Astrocyte of the spinal cord (primary cell): Measurements from ENCODE around the gene TMPRSS9.
A peak's percentile ranks its signal among the peaks of the same experiment; 100 is the strongest.
"Not testable (repeated sequence)": the region's sequence is repeated elsewhere in the genome, so short reads cannot be mapped to it uniquely, and the experiment has no call there.

Experiments
- DNase-seq: peaks from one replicate; pipeline ENCODE4 v3.0.0; 2011; ENCODE audit warnings: low read depth, low spot score
- H3K4me3 ChIP-seq: 2 replicates; pipeline ENCODE4 v1.5.1; 2011; ENCODE audit warnings: low read depth, mild to moderate bottlenecking, low read length, moderate library complexity
- in situ Hi-C: cut with HindIII; loops from 2 replicates; pipeline ENCODE4 v1.10.0; 2017; ENCODE audit warnings: low sequenced_read_pairs
- TF ChIP-seq, protein P1 (sequence below): IDR thresholded peaks from 2 replicates; pipeline ENCODE4 v1.5.1; 2012; ENCODE audit warnings: low read depth, mild to moderate bottlenecking, low read length, inconsistent platforms

TMPRSS9 gene

DNA sequence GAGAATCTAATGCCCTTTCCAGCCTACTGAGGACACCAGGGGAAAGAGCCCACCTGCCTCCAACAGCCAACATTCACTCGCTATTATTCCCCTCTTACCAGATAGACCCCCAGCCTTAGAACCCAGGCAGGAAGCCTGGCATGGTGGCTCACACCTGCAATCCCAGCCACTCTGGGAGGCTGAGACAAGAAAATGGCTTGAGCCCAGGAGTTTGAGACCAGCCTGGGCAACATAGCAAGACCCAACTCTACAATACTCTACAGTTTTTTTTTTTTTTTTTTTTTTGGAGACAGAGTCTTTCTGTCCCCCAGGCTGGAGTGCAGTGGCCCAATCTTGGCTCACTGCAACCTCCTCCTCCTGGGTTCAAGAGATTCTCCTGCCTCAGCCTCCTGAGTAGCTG lies 100.2 kb downstream of the TMPRSS9 start:
- in situ Hi-C loops, result no loop called here
- DNase-seq, result no peak
- TF ChIP-seq, protein P1, sequence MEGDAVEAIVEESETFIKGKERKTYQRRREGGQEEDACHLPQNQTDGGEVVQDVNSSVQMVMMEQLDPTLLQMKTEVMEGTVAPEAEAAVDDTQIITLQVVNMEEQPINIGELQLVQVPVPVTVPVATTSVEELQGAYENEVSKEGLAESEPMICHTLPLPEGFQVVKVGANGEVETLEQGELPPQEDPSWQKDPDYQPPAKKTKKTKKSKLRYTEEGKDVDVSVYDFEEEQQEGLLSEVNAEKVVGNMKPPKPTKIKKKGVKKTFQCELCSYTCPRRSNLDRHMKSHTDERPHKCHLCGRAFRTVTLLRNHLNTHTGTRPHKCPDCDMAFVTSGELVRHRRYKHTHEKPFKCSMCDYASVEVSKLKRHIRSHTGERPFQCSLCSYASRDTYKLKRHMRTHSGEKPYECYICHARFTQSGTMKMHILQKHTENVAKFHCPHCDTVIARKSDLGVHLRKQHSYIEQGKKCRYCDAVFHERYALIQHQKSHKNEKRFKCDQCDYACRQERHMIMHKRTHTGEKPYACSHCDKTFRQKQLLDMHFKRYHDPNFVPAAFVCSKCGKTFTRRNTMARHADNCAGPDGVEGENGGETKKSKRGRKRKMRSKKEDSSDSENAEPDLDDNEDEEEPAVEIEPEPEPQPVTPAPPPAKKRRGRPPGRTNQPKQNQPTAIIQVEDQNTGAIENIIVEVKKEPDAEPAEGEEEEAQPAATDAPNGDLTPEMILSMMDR, result no peak
- no peak overlapping the region for H3K4me3 ChIP-seq

GRCh38 chr19:2461751-2462634 lies 101.9 kb downstream of the TMPRSS9 start:
- DNase-seq, result peak; percentile 78
- H3K4me3 ChIP-seq, result peak overlapping the region; percentile 68
- TF ChIP-seq, protein P1, result peak; percentile 39
- in situ Hi-C loops, result no loop called here

GRCh38 chr19:2462635-2463421 lies 102.8 kb downstream of the TMPRSS9 start:
- DNase-seq, result peak; percentile 97

DNA sequence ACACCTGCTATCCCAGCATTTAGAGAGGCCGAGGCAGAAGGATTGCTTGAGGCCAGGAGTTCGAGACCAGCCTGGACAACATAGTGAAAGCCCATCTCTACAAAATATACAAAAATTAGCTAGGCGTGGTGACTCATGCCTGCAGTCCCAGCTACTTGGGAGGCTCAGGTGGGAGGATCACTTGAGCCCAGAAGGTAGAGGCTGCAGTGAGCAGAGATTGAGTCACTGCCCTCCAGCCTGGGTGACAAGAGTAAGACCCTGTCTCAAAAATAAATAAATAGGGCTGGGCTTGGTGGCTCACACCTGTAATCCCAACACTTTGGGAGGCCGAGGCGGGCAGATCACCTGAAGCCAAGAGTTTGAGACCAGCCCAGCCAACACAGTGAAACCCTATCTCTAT lies 103.6 kb downstream of the TMPRSS9 start:
- DNase-seq, in situ Hi-C loops, H3K4me3 ChIP-seq: not testable (repeated sequence)

More at GRCh38 chr19:2462635-2463421, 102.8 kb downstream of the TMPRSS9 start:
- in situ Hi-C loops, result no loop called here
- TF ChIP-seq, protein P1, result no peak
- peak overlapping the region; percentile 68 for H3K4me3 ChIP-seq

GRCh38 chr19:2464389-2464788 lies 104.3 kb downstream of the TMPRSS9 start:
- in situ Hi-C loops, result no loop called here
- TF ChIP-seq, protein P1, result no peak
- H3K4me3 ChIP-seq, result no peak overlapping the region

GRCh38 chr19:2468596-2468995 lies 108.5 kb downstream of the TMPRSS9 start:
- in situ Hi-C loops, result no loop called here
- TF ChIP-seq, protein P1, result no peak
- DNase-seq, result no peak
- no peak overlapping the region for H3K4me3 ChIP-seq

More at GRCh38 chr19:2464389-2464788, 104.3 kb downstream of the TMPRSS9 start:
- peak; percentile 20 for DNase-seq
